Activated B cell treated with CpG ODN at 0.5 μM for 24 hours (primary cell): ENCODE measurements around the gene ADAMTSL1. TPM values are rescaled to one million over a fixed set of nuclear protein-coding genes. Genes with fewer than 3 reads are reported as not detected.
A peak's percentile ranks its signal among the peaks of the same experiment; 100 is the strongest.

Experiments
- ATAC-seq: fragments of 200-7000 bp; cut with Tn5 transposase; one replicate; pipeline ENCODE4 v1.10.0; 2021; ENCODE audit warnings: low read depth, mild to moderate bottlenecking, moderate library complexity
- CTCF ChIA-PET: fragments of 350-600 bp; sonication (Branson Sonifier 250); formaldehyde crosslinking; loops from one replicate; lab custom pipeline; 2021; ENCODE audit warnings: antibody characterized with exemption; lab: Charles Lee
- POLR2A ChIA-PET: fragments of 350-600 bp; sonication (Branson Sonifier 250); formaldehyde crosslinking; loops from one replicate; lab custom pipeline; 2021; ENCODE audit warnings: antibody characterized with exemption; lab: Charles Lee
- DNase-seq: peaks from one replicate; pipeline ENCODE4 v3.0.0; 2022
- H3K27ac Mint-ChIP-seq: one replicate; pipeline ENCODE4 v1.8.0; 2020; ENCODE audit warnings: mixed read lengths
- H3K27me3 Mint-ChIP-seq: one replicate; pipeline ENCODE4 v1.8.0; 2021; ENCODE audit warnings: mixed read lengths
- H3K36me3 Mint-ChIP-seq: one replicate; pipeline ENCODE4 v1.8.0; 2021; ENCODE audit warnings: low read depth, mixed read lengths
- H3K4me1 Mint-ChIP-seq: one replicate; pipeline ENCODE4 v1.8.0; 2021; ENCODE audit warnings: mixed read lengths
- H3K4me3 Mint-ChIP-seq: one replicate; pipeline ENCODE4 v1.8.0; 2020; ENCODE audit warnings: mild to moderate bottlenecking, mixed read lengths
- H3K9me3 Mint-ChIP-seq: one replicate; pipeline ENCODE4 v1.8.0; 2020; ENCODE audit warnings: mixed read lengths
- intact Hi-C: fragments of 100-400 bp; cut with micrococcal nuclease; formaldehyde crosslinking; loops from one replicate; pipeline ENCODE4 v1.15.1; 2024
- total RNA-seq: library from RNA; stranded (reverse); gene quantifications from 2 replicates; pipeline ENCODE4 v1.2.3, GENCODE V29; 2022
- TF ChIP-seq, protein P1 (sequence below): fragments of 200-600 bp; IDR thresholded peaks from one replicate; pipeline ENCODE4 v1.8.0; 2022; ENCODE audit warnings: antibody characterized with exemption, mild to moderate bottlenecking

The ADAMTSL1 gene
- total RNA-seq, 1 donor from 2014 or later, result not detected

- CTCF ChIA-PET, result interaction anchor here (0.7 to 2.0 kb wide), 5 partner anchors 9 to 632 kb away, joined by 3 to 10 read pairs (median 4); no protein-coding TSS in a partner anchor
- DNase-seq, result no peak
- no peaks in the 10 kb centered on the region for H3K36me3 Mint-ChIP-seq
- no peaks in the 10 kb centered on the region for H3K4me1 Mint-ChIP-seq
- ATAC-seq, result peak; percentile 45
- intact Hi-C loops, result loop anchor here (2.0 to 10.0 kb wide), 2 partner anchors 638 to 1014 kb away; no protein-coding TSS in a partner anchor
- TF ChIP-seq, protein P1, sequence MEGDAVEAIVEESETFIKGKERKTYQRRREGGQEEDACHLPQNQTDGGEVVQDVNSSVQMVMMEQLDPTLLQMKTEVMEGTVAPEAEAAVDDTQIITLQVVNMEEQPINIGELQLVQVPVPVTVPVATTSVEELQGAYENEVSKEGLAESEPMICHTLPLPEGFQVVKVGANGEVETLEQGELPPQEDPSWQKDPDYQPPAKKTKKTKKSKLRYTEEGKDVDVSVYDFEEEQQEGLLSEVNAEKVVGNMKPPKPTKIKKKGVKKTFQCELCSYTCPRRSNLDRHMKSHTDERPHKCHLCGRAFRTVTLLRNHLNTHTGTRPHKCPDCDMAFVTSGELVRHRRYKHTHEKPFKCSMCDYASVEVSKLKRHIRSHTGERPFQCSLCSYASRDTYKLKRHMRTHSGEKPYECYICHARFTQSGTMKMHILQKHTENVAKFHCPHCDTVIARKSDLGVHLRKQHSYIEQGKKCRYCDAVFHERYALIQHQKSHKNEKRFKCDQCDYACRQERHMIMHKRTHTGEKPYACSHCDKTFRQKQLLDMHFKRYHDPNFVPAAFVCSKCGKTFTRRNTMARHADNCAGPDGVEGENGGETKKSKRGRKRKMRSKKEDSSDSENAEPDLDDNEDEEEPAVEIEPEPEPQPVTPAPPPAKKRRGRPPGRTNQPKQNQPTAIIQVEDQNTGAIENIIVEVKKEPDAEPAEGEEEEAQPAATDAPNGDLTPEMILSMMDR, result no peak
- H3K9me3 Mint-ChIP-seq, result no peaks in the 10 kb centered on the region
- no peak overlapping the region for H3K4me3 Mint-ChIP-seq
- no peak overlapping the region for H3K27ac Mint-ChIP-seq
- POLR2A ChIA-PET, result no interaction called here
- H3K27me3 Mint-ChIP-seq, result peaks cover 11% of the 10 kb centered on the region
These were observed 31.1 kb upstream of the ADAMTSL1 start for GRCh38 chr9:18442629-18443491.

GRCh38 chr9:18447131-18447530 is 26.8 kb upstream of the ADAMTSL1 start:
- no peaks in the 10 kb centered on the region for H3K27me3 Mint-ChIP-seq
- DNase-seq (no peak), ATAC-seq (no peak)
- no peaks in the 10 kb centered on the region for H3K4me1 Mint-ChIP-seq
- ChIA-PET CTCF (interaction anchor here (0.8 kb wide), 1 partner anchor 16 kb away, joined by 3 read pairs; no protein-coding TSS in a partner anchor), POLR2A (no interaction called here)
- no peak overlapping the region for H3K4me3 Mint-ChIP-seq
- H3K36me3 Mint-ChIP-seq, result no peaks in the 10 kb centered on the region
- intact Hi-C loops, result loop anchor here (10.0 kb wide), 1 partner anchor 642 kb away; no protein-coding TSS in a partner anchor
- TF ChIP-seq, protein P1, result no peak
- no peak overlapping the region for H3K27ac Mint-ChIP-seq
- no peaks in the 10 kb centered on the region for H3K9me3 Mint-ChIP-seq

- no peaks in the 10 kb centered on the region for H3K27me3 Mint-ChIP-seq
- no peaks in the 10 kb centered on the region for H3K9me3 Mint-ChIP-seq
- H3K4me3 Mint-ChIP-seq, result no peak overlapping the region
- DNase-seq (no peak), ATAC-seq (no peak)
- TF ChIP-seq, protein P1, result no peak
- intact Hi-C loops, result loop anchor here (10.0 kb wide), 1 partner anchor 643 kb away; no protein-coding TSS in a partner anchor
- H3K27ac Mint-ChIP-seq, result no peak overlapping the region
- ChIA-PET CTCF (interaction anchor here (0.8 kb wide), 1 partner anchor 17 kb away, joined by 3 read pairs; no protein-coding TSS in a partner anchor), POLR2A (no interaction called here)
- H3K36me3 Mint-ChIP-seq, result no peaks in the 10 kb centered on the region
- no peaks in the 10 kb centered on the region for H3K4me1 Mint-ChIP-seq
These were observed 26.4 kb upstream of the ADAMTSL1 start for GRCh38 chr9:18447541-18447940.

DNA sequence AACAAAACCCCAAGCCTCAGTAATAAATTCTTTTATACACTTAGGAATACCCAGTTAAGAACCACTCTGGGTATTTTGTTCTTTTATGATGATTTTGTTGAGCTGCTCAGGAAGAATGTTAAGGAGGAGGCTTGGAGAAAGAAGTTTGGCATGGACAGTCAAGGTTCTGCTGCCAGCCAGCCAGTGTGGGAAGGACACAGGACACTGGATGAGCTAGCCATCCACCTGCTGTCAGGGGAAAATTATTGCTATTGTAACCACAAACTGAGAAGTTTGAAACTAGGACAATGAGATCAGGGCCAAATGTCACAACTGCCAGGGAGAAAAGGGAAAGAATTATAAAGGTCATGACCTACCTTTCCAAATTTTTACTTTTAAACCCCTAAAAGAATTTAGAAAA is 25.9 kb upstream of the ADAMTSL1 start:
- Mint-ChIP-seq H3K27ac (no peak overlapping the region), H3K36me3 (no peaks in the 10 kb centered on the region), H3K4me3 (no peak overlapping the region), H3K4me1 (no peaks in the 10 kb centered on the region), H3K27me3 (no peaks in the 10 kb centered on the region), H3K9me3 (no peaks in the 10 kb centered on the region)
- CTCF ChIA-PET, result interaction anchor here (0.8 kb wide), 1 partner anchor 17 kb away, joined by 3 read pairs; no protein-coding TSS in a partner anchor
- TF ChIP-seq, protein P1, result no peak
- intact Hi-C loops, result loop anchor here (10.0 kb wide), 1 partner anchor 643 kb away; no protein-coding TSS in a partner anchor
- no peak for DNase-seq
- no peak for ATAC-seq
- POLR2A ChIA-PET, result no interaction called here

DNA sequence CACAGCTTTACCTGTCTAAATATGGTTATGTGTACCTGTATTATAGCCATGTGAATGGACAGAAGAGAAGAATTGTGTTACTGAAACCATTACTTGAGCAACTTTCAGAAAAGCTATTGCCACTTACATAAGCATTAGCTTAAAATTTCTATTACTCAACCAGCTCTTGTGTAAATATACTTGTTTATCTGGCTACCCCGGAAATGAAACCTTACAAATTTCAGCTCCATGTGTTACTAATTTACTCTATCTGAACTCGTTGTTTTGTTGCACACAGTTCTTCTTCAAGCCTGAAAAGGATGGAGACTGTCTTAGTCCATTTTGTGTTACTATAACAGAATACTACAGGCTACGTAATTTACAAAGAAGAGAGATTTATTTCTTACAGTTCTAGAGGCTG is 22.5 kb upstream of the ADAMTSL1 start:
- H3K36me3 Mint-ChIP-seq, result no peaks in the 10 kb centered on the region
- intact Hi-C loops, result no loop called here
- ChIA-PET CTCF (no interaction called here), POLR2A (no interaction called here)
- ATAC-seq (no peak), DNase-seq (no peak)
- no peaks in the 10 kb centered on the region for H3K4me1 Mint-ChIP-seq
- TF ChIP-seq, protein P1, result no peak
- no peak overlapping the region for H3K4me3 Mint-ChIP-seq
- no peak overlapping the region for H3K27ac Mint-ChIP-seq
- H3K9me3 Mint-ChIP-seq, result no peaks in the 10 kb centered on the region
- H3K27me3 Mint-ChIP-seq, result no peaks in the 10 kb centered on the region
